HL-60/S4 treated with retinoic acid at 250 ng/mL for 4 days and 3 days (cell line): ENCODE measurements around the gene BCKDK.

ENCODE experiments used
- in situ Hi-C: fragments of 300-500 bp; cut with MboI; formaldehyde crosslinking; loops from 2 replicates; pipeline ENCODE4 v1.7.0; 2022; ENCODE audit warnings: low sequenced_read_pairs

BCKDK gene

GRCh38 chr16:31079342-31079944, 28.7 kb upstream of the BCKDK start:
- in situ Hi-C loops: loop anchor here (10.0 to 25.0 kb wide), 2 partner anchors 375 to 783 kb away; partner anchors contain the start of genes ARMC5 and ZNF267

DNA sequence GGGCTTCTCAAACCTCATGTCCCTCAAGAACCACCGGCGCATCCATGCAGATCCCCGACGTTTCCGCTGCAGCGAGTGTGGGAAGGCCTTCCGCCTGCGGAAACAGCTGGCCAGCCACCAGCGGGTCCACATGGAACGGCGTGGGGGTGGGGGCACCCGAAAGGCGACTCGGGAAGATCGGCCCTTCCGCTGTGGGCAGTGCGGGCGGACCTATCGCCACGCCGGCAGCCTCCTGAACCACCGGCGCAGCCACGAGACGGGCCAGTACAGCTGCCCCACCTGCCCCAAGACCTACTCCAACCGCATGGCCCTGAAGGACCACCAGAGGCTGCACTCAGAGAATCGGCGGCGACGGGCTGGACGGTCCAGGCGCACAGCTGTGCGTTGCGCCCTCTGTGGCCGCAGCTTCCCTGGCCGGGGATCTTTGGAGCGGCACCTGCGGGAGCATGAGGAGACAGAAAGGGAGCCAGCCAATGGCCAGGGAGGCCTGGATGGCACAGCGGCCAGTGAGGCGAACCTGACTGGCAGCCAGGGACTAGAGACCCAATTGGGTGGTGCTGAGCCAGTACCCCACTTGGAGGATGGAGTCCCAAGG, 28.1 kb upstream of the BCKDK start:
- in situ Hi-C loops: loop anchor here (25.0 kb wide), 1 partner anchor 782 kb away; the partner anchor contains the start of gene ZNF267

DNA sequence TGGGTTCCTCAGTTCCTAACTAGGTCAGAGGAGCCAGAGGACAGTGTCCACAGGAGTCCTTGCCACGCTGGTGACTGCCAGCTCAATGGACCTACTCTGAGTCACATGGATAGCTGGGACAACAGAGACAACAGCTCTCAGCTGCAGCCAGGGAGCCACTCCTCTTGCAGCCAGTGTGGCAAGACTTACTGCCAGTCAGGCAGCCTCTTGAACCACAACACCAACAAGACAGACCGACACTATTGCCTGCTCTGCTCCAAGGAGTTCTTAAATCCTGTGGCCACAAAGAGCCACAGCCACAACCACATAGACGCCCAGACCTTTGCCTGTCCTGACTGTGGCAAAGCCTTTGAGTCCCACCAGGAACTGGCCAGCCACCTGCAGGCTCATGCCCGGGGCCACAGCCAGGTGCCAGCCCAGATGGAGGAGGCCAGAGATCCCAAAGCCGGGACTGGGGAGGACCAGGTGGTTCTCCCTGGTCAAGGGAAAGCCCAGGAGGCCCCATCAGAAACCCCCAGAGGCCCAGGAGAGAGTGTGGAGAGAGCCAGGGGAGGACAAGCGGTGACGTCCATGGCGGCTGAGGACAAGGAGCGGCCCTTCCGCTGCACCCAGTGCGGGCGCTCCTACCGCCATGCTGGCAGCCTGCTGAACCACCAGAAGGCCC, 27.3 kb upstream of the BCKDK start:
- in situ Hi-C loops: loop anchor here (25.0 kb wide), 1 partner anchor 781 kb away; the partner anchor contains the start of gene ZNF267

- in situ Hi-C loops: loop anchor here (25.0 kb wide), 1 partner anchor 781 kb away; the partner anchor contains the start of gene ZNF267
These were observed 26.5 kb upstream of the BCKDK start for GRCh38 chr16:31081428-31082351.

DNA sequence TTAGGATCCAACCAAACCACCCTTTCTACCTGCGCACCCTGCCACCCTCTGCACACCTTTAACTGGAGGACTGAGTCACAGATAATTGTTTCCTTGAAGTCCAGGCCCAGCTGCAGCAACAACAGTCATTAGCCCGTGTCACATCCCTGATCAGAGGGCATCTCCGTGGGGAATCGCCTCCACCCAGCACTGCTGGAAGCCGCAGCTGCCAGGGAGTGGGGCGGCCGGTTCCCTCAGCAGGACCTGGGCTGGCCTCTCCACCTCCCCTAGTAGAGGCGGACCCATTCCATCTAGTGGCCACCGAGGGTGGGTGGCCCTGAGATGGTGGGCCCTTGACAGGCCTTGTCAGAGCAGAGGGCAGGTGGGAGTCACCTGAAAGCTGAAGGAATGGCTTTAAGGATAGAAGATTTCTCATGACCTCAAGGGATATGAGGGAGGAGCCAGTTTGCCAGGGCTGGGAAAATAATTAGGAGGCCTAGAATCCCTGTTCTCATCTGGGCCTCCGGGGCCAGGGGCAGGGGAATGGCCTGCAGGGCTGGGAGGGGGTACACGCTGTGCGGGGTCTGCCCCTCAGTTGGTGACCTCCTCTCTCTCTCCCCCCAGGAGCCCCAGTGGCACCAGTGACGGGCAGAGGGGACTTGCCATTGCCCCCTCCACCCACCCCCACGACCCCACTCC, 25.7 kb upstream of the BCKDK start:
- in situ Hi-C loops: loop anchor here (25.0 kb wide), 1 partner anchor 780 kb away; the partner anchor contains the start of gene ZNF267

- in situ Hi-C loops: loop anchor here (25.0 kb wide), 1 partner anchor 779 kb away; the partner anchor contains the start of gene ZNF267
These were observed 25.1 kb upstream of the BCKDK start for GRCh38 chr16:31083081-31083480.

DNA sequence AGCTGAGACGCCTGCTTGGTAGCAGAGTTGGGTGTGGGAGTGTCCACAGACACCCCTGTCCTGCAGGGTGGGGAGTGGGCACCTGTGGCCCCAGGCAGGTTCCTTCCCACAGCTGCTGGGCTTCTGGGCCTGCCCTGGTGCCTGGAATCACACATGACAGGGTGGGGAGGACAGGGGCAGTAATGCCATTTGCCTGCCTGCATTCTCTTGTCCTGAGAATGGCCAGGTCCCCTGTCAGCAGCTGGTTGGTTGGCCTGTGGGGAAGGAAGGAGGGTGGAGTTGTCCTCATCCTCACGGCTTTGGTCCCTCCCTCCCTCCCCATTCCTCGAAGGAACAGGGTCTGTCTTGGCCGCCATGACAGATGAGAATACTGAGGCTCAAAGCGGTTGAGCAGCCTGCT, 24.6 kb upstream of the BCKDK start:
- in situ Hi-C loops: loop anchor here (25.0 kb wide), 1 partner anchor 779 kb away; the partner anchor contains the start of gene ZNF267

DNA sequence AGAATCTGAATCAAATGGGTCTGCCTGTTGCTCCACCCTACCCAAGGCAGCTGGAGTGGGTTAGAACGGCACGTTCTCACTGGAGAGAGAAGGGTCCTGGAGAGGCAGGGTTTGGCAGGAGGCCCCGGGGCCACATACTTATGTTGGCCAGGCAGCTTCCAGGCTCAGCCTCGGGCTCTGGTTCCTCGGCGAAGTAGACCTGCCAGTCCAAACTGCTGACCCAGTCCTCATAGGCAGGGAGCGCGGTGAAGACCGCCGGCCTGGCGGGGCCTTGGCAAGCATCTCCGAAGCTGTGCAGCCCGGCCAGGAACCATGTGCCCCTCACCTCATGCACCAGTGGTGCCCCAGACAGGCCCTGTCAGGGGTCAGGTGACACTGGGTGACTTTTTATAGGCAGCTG, 24.2 kb upstream of the BCKDK start:
- in situ Hi-C loops: loop anchor here (25.0 kb wide), 1 partner anchor 778 kb away; the partner anchor contains the start of gene ZNF267

- in situ Hi-C loops: loop anchor here (25.0 kb wide), 1 partner anchor 778 kb away; the partner anchor contains the start of gene ZNF267
These were observed 23.4 kb upstream of the BCKDK start for GRCh38 chr16:31084584-31085302.

- in situ Hi-C loops: loop anchor here (25.0 kb wide), 1 partner anchor 777 kb away; the partner anchor contains the start of gene ZNF267
These were observed 22.8 kb upstream of the BCKDK start for GRCh38 chr16:31085411-31085810.

GRCh38 chr16:31085873-31086628, 22.1 kb upstream of the BCKDK start:
- in situ Hi-C loops: loop anchor here (25.0 kb wide), 1 partner anchor 776 kb away; the partner anchor contains the start of gene ZNF267

GRCh38 chr16:31086629-31086906, 21.6 kb upstream of the BCKDK start:
- in situ Hi-C loops: loop anchor here (25.0 kb wide), 1 partner anchor 776 kb away; the partner anchor contains the start of gene ZNF267

DNA sequence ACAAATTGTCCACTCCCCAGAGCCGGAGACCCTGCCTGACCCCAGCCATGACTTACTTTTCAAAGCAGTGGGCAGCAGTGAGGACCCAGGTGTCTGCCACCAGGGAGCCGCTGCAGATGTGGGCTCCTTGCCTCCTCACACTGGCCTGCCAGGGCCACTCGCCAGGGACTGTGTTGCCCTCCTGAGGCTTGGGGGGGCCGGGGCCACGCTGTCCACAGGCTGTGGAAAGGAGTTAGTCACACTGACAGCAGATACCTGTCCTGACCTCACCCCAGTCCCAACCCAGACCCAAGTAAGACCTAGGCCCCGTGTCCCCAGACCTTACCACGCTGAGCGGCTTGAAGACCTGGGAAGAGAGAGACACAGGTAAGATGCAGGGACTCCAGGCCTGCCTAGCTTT, 20.7 kb upstream of the BCKDK start:
- in situ Hi-C loops: loop anchor here (25.0 kb wide), 1 partner anchor 775 kb away; the partner anchor contains the start of gene ZNF267

GRCh38 chr16:31087971-31088370, 20.2 kb upstream of the BCKDK start:
- in situ Hi-C loops: loop anchor here (25.0 kb wide), 1 partner anchor 774 kb away; the partner anchor contains the start of gene ZNF267

GRCh38 chr16:31088459-31089183, 19.6 kb upstream of the BCKDK start, which contains the start of gene PRSS53:
Gene PRSS53, minus strand, starts transcription at chr16:31088943. Its CDS starts 134 bp downstream, at chr16:31088809.
- in situ Hi-C loops: loop anchor here (25.0 kb wide), 1 partner anchor 774 kb away; the partner anchor contains the start of gene ZNF267

DNA sequence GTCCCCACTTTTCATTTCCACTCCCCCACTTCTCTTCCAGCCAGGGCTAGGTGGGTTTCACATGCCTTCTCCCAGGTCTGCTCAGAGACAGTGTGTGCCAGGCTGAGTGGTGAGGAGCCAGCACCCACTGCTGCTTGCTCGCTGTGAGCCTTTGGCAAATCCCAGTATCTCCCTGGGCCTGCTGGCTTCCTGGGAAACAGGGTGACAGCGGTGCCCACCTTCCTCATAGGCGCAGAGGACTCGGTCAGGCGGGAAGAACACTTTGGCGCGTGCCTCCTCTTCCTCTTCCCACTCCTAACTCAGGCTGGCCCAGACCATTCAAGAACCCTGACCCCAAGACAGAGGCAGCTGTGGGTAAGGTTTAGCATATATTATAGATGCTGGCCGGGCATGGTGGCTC, 19.0 kb upstream of the BCKDK start:
- in situ Hi-C loops: loop anchor here (25.0 kb wide), 1 partner anchor 773 kb away; the partner anchor contains the start of gene ZNF267

GRCh38 chr16:31090540-31090939, 17.6 kb upstream of the BCKDK start:
- in situ Hi-C loops: loop anchor here (25.0 kb wide), 1 partner anchor 772 kb away; the partner anchor contains the start of gene ZNF267
